ENCODE data around the gene LIFR.

LIFR gene

DNA sequence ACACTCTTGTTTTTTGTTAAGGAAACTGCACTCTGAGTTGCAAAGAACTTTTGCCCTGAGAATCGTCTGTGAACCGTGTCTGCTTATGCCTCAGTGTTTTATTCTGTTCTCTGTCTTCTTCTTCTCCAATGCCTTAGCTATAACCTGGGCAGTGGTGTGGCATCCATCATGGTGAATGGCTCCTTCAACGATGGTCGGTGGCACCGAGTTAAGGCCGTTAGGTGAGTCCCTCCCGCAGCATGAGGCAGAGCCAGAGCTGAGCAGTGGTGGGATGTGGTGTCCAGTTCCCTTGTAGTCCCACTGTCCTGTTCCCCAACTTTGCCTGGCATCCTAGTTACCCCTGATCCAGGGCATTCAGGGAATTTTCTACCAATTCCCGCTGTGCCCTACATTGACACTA lies 98.3 kb downstream of the LIFR start:
- DNase-seq = no peak

DNA sequence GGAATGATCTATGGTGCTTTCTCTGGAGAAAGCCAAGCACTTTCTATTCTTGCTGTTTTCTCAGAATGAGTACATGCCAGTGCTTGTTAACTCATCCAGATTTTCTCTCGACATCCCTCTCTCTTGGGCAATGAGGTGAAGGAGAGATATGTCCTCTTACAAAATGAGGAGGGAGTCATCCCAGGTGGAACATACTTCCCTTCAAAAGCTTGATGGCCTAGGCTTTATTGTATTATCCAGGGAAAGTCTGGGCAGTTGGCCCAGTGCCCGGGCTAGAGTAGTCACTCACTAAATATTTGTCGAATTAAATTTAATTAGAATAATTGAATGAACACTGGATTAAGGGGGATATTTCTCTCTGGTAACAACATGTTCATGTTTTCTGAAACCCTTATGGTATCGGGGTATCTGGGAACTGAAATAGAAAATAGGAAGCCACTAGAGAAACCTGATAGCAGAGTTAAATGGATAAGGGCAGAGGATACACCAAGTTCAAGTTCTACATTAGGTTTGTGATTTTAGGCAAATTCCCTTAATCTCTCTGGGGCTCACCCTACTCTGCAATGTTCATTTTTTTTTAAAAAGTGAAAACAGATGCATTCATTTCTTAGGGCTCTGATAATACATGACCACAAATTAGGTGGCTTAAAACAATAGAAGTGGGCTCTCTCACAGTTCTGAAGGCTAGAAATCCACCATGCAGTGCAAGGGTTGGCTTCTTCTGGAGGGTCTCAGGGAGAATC lies 99.6 kb downstream of the LIFR start:
- peak; percentile 64 for DNase-seq

DNA sequence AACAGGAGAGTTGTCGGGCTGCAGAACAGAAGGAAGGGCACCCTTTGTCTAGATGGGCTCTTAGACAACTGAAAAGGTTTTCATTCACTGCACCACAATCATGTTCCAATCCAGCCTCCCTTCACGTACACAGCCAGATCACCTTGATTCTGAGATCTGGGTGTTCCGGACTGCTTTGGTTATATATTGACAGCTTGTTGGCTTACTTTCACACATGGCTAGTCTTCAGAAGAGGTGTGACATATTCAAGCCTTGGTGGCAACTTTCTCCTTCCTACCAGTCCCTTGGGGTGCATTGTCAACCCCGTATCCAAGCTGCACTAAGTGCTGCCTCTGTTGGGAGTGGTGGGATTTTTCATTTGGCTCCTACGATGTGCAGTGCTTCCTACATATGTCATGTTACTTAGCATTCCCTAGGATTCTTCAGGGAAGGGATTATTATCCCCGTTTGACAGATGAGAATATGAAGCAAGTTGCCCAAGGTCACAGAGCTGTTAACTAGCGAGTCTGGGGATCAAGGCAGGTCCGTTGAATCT lies 100.6 kb downstream of the LIFR start:
- no peak for DNase-seq

DNA sequence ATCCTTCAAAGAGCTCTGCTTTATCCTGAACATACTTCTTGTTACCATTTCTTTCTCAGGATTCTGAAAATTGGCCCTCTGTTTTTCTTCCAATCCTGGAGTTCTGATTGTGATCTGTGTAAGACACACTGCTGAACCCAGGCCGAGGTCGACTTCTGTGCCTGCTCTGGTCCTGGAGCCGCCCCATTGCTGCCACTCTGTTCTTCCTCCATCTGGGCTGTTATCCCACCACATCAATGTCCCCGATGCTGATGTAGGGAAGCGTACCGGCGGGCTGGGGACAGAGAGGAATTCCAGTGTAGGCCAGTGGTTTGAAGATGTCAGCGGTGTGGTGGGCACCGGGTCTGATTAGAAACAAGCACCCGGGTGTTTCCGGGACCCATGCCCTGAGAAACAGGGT lies 102.5 kb downstream of the LIFR start:
- no peak for DNase-seq

DNA sequence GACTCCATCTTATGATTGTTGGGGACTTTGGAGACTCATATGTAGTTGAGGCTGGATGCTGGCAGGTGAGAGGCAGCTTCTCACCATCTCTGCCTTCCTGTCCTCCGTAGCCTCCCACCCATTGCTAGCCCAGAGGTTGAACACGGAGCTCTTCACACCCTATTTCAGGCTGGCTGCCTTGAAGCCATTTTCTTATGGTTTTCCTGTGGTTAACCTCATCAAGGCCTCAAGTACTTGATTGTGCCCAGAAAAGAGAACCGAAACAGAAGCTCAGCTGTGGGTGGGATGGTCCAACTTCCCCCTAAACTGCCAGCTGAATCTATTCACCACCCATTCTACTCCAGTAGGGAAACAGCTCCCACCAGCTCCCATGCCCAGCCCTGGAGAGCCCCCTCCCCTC lies 102.9 kb downstream of the LIFR start:
- no peak for DNase-seq

DNA sequence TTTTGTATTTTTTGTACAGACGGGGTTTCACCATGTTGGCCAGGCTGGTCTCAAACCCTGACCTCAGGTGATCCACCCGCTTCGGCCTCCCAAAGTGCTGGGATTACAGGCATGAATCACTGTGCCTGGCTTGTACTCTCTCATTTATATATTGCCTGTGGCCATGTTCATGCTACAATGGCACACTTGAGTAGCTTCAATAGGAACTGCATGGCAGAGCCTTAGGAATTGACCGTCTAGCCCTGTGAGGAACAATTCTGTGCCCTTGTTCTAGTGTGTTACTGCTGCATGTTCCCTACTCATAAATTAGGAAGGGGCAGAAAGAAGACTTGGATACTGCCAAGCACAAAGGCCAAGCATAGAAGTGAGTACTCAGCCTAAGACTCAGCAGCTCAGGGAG lies 104.2 kb downstream of the LIFR start:
- DNase-seq = no peak

DNA sequence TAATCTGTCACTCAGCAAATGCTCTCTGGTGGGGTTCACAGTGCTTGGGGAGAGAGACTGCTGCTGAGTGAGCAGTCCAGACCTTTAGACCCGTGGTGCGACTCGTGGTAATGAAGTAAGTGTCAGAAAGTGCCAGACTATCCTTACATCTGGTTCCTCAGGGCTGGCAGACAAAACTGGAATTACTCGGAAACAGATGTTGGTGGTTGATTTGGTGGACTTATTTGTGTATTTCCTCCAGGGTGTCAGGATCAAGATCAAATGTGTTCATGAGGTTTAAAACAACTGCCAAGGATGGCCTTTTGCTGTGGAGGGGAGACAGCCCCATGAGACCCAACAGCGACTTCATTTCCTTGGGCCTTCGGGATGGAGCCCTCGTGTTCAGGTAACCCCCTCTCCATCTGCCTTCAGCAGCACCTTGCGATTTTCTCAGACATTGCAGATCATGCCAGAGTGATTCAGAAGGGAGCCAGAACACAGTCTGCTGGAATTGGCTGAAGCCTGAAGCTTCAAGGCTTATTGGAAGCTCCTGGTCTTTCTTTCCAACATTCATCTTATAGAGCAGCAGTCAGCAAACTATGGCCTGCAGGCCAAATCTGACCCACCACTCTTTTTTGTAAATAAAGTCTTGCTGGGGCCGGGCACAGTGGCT lies 105.2 kb downstream of the LIFR start:
- DNase-seq = no peak

DNA sequence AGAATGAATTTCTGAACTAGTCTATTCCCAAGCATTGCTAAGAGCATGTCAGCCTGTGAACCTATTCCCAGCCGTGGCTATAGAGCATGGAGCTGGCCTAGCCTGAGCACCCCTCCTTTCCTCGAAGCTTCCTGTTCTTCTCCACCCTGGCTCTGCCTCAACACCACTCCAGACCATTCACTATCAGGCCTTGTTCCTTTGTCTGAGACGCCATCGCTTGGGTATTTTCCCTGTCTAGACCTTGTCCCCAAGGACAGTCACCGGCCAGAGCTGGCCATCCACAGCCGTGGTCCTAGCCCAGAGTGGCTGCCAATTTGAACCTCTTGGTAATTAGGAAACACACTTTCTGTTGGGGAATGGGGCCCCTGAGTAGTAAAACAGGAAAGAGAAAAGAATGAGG lies 105.8 kb downstream of the LIFR start:
- no peak for DNase-seq

DNA sequence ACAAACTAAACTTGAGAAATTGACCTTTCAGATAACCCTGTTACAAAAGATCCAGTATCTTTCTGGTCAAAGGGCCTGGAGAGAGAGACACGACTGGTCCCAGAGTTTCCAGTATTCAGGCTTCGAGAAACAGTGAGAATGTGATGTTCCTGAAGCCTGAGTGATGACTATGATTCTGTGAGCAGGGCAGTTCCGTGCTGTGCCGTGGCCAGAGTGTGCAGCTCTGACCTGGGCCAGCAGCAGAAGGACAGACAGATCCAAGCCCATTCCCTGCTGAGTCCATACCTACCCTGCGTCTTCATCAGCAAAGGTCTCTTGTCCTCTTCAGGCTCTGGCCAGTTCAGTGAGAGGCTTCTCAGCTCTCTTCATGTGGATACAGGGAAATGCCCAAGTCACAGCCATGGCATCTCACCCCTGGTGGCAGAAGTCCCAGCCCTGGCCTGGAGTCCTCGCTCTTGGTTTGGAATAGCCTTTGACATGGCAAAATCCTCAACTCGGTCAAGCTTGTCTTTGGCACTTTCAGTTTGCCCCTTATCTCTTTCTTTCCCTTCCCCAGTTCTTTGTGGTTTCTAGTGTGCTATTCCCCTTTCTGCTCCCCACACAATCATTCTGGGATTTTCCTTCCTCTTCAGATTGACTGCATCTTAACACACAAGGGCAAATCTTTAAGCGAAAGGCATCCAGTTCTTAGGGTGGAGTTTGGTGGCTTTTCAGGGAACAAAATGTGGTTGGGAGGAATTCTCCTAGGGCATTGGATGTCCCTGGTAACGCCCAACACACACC lies 107.7 kb downstream of the LIFR start:
- no peak for DNase-seq

DNA sequence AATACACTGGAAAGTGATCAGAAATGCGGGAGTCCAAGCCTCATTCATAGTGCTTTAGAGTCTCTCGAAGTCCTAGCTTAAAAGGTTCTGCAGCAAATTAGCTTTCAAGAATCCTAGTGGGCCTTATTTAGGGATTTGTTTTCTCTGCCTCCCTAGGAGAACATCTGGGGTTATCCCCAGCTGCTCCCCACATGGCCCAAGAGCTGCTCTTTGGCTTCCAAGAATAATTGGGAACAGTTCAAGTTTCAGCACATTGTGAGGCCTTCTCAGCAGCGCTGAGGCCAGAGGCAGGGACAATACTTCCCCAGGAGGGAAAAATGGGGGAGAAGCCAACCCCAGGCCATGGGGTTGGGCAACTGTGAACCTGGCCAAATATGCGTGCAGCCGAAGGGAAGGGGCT lies 108.7 kb downstream of the LIFR start:
- DNase-seq = no peak

DNA sequence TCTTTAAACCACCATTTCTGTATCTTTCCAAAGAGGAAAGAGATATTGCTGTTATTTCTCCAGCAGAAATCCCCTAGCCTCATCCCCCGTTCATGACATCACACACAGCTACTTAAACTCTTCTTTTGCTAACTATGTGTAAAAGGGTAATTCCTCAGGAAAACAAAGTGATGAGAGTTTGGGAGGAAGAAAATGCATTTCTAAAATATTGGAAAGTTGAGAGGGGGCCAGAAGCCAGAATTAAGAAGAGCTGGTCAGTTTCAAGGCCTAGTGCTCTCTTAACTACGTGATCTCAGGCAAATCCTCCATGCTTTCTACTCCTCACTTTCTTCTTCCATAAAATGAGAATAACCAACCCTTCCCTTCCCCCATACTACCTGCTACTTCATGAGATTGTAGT lies 109.4 kb downstream of the LIFR start:
- no peak for DNase-seq

DNA sequence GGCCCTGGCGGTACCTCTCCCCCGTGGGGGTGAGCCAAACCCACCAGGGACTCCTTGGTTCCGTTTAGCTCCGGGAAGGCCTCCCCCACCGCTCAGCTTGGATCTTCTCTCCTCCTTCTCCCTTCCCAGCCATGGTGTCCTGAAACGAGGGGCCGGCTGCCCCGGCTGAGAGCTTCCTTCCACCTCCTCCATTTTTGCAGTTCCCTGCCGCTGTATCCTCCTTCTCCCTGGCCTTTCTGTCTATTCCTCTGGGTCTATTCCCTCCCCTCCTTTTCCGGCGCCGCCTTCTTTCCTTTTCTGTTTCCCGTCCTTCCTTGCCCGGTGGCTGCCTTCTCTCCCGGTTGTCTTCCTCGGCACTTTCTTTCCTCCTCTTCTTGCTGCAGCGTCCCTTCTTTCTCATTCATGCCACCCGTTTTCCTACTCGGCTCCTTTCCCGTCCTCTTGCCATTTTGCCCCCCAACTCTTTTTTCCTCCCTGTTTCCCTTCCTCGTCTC lies 110.4 kb downstream of the LIFR start:
- DNase-seq = no peak

DNA sequence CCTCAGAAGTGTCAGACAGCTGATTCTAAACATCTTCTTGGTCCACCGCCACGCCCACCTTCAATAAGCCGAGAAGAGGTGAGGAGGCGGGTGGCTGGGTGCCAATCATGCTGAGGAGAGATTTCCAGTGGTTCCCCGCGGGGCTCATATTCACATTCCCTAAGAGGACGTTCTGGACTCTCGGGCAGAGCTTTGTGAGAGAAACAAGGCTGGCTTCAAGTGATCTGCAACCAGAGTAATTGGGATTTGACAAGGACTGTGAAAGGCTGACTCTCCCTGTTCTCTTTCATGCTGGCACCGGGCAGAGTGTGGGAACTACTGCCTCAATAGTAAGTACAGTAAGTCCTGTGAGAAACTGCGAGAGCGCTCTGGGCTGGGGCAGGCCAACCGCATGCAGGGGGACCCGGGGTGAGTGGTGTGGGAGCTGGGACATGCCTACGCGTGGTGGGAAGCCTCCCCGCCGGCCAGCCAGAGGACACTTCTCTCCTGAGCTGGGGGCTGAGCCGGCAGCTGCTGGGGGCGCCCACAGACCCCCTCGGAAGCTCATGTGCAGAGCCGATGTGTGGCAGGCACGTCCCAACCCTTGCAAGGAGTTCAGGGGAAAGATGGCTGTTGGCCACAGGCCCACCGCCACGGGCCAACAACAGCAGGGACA lies 110.9 kb downstream of the LIFR start:
- no peak for DNase-seq

DNA sequence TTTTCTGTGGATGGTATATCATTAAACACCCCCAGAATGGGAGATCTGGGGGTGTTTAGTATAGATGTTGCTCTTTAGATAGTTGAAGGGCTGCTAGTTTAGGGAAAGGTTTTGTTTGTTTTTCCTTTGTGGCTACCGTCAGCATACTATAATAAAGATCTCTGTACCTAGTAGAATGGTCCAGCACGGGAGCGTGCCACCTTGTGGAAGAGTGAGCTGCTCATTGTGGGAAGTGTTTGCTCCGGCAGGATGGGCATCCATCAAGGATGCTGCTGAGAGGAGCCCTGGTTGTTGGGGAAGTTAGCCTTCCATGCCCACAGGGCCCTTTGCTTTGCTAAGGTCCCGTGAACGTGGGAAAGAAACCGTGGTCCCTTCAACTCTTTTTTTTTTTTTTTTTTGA lies 113.1 kb downstream of the LIFR start:
- no peak for DNase-seq

DNA sequence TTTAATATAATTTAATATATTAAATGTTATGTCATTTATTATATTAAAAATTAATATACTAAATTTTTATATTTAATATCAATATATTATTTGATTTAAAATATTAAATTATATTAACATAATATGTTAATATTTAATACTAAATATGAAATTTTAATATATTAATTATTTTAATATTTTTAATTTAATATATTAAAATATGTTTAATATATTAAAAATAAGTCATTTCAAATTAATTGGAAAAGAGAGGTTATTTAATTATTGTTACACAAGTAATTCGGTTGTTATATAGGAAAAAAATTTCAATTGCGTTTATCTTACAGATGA lies 114.2 kb downstream of the LIFR start:
- no peak for DNase-seq

DNA sequence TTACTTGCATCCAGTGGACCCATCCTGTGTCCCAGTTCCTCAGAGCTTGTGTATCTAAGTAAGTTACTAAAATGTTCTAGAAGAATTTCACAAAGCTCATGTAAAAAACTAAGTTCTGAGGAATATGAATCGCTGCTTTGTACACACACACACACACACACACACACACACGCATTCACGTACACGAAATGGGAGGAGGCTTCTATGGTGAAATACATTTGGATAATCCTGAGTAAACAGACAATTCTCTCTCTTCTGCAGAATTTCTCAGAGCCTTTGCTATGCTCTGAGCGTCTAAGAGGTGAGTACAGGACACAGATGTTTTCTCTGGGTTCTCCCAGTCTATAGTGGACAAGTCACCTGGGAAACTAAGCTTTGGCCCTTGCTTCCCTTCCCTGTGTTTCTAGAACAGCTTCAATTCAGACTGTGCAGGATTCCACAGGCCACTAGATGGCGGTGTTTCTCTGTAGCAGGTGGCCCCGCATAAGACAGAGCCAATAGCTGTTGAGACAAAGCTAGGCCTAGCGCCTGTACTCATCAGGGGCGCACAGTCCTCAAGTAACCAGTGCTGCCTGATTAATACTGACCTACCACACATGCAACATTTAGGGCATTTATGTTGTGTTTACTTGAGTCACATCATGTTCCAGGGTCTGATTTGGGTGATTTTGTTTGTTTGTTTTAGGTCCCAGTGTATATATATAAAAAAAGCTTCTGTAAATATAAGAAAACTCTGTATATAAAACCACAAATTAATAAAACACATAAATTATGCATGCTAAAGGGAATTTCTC lies 114.8 kb downstream of the LIFR start:
- peak; percentile 88 for DNase-seq

DNA sequence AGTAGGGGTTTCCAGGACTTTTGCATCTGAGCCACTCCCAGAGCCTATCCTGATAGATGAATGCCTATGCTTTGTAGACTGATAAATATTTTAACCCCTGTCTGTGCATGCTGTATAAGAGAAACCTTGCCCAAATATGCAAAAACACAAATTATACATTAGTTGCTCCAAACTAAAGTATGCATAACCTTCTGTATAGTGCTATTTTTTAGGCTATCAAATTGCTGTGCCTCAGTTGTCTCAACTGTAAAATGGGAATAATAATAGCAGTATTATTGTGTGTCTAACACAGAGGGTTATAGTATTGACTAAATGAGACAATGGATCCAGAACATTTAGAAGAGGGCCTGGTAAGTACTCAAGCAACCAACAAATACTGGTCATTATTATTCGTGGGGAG lies 117.7 kb downstream of the LIFR start:
- no peak for DNase-seq

DNA sequence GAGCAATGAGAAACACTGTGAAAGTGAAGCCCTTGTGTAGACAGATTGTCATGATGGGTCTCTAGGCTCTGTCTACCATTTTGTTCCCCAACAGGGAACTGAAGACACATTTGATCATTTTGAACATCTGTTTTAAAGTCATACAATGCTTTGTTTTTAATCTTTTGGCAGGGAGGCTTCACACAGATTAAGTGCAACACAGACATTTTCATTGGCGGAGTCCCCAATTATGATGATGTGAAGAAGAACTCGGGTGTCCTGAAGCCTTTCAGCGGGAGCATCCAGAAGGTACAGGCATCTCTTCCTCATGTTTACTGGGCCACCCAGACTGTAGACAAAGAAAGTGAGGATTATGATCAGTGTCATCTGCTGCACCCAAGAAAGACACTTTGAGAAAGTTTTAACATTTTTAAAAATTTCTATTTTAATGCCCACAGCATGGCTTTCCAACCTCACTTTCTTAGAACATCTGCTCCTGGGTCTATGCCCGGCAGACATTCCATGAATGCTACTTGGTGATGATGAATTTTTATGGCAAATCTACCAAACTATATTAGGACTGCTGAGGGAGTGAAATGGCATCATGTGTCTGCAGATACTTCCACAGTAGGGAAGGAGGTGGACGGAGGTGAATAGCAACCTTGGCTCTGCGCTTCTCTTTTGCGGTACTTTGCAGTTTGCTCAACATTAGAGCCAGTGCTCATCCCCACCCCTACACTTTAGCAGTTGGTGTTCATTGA lies 121.3 kb downstream of the LIFR start:
- DNase-seq = peak; percentile 59

DNA sequence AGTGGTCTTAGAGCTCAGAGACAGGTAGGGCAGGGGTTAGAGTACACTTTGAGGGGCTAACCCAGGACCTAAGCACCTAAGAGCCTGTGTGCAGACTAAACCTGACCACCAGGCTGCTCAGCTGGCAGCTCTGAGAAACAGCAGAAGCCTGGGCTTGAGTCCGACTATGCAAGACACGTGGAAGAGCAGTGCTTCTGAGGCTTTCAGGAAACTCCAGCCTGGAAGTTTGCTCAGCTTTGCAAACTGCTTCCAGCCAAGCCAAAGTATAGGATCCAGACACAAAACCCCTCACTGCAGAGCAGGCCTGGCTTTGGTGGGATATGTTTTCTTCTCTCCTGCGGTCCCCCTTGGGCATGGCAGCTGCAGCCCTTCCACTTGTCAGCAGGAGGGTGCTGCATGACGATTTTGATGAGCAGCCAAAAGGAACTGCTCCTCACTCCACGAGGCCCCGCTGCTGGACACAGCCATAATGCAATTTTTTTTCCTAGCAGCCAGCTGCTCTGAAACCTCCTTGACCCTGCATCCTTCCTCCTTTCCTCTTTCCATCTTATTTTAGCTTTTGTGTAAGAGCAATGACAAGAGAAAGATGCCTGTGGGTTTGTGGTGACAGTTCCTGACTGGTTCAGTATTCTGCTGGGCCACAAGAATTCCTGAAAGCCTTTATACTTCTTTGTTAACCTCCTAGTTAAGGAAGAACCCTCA lies 123.1 kb downstream of the LIFR start:
- peak; percentile 88 for DNase-seq

DNA sequence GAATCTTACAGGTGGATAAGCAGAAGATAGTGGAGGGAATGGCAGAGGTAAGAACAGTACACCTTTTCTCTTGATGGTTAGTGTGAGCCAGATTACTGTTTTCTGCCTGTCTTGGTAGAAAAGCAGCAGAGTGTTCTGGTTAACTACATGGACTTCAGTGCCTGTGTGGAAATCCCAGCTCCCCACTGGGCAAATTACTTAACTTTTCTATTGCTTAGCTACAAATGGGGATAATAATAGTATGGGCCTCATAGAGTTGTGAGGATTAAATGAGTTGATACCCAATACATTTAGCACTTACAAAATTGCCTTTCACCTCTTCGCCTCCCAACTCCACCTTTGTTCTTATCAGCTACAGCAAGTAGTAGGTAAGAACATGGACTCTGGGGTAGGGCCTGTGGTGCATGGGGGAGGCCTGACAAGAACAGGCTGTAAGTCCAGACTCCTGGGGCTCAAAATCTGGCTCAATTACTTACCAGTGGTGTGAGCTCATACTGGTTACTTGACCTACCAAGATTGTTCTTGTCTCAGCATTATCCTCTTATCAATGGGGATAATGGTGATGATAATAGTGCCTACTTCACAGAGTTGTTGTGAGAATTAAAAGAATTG lies 125.1 kb downstream of the LIFR start:
- no peak for DNase-seq

All from fibroblast of skin of right biceps (primary cell).